ENCODE results near the gene HLA-C. TPM values are rescaled to one million over a fixed set of nuclear protein-coding genes. Genes with fewer than 3 reads are reported as not detected.

The HLA-C gene
- 3,003 TPM for polyA plus RNA-seq

DNA sequence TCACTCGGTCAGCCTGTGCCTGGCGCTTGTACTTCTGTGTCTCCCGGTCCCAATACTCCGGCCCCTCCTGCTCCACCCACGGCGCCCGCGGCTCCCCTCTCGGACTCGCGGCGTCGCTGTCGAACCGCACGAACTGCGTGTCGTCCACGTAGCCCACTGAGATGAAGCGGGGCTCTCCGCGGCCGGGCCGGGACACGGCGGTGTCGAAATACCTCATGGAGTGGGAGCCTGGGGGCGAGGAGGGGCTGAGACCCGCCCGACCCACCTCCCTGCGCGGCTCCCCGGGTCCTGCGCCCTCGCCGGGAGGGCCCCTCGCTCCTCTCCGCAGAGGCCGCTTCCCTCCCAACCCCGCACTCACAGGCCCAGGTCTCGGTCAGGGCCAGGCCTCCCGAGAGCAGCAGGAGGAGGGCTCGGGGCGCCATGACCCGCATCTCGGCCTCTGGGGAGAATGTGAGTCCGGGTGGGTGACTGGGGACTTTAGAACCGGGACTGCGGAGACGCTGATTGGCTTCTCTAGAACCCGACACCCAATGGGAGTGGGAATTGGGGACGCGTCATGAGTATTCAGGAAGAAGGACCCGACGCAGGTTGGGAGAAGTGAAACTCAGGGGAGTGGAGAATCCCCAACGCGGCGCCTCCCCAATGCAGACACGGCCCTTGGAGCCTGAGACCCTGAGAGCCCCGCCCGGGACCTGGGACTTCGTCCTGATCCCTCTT lies at the start of gene HLA-C:
Gene HLA-C, minus strand, starts transcription at position 452 of the 717 bp plus-strand sequence. Its CDS starts 21 bp downstream, at position 431.
- Mint-ChIP-seq H3K4me1 (peaks cover 13 to 46% (median 43%) of the 10 kb centered on the region in 3 donors), H3K9me3 (no peaks in the 10 kb centered on the region), H3K36me3 (peaks cover 9% of the 10 kb centered on the region), H3K27me3 (no peaks in the 10 kb centered on the region), H3K27ac (peak within 1 kb of the TSS; percentile 99 to 100 (median 100)), H3K4me3 (peak within 1 kb of the TSS; percentile 95 to 98 (median 96))

DNA sequence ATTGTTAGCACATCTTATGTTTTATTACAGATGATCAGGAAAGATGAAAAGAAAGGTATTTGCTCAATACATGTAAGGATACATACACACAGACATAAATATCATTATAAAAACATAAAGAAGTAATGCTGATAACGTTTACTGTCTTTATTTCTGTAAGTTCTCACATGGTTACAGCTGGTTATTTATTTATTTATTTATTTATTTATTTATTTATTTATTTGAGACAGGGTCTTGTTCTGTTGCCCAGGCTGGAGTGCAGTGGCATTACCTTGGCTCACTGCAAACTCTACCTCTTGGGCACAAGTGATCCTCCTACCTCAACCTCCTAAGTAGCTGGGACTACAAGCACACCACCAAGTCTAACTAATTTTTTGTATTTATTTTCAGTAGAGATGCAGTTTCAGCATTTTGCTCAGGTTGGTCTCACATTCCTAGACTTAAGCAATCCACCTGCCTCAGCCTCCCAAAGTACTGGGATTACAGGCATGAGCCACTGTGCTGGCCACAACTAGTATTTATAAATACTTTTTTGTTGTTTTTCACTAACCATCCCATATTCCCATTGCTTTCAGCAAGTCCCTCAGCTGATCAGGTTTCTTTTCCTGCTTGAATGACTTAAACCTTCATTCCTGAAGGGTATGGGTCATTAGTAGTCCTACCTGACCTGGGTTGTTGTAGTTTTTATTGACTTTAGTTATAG lies 49.3 kb upstream of the HLA-C start:
- H3K27ac Mint-ChIP-seq: no peak overlapping the region

GRCh38 chr6:31317036-31317435 lies 45.1 kb upstream of the HLA-C start:
- Mint-ChIP-seq H3K36me3 (no peaks in the 10 kb centered on the region), H3K9me3 (no peaks in the 10 kb centered on the region), H3K27ac (no peak overlapping the region), H3K27me3 (peaks cover 8% of the 10 kb centered on the region), H3K4me3 (no peak overlapping the region), H3K4me1 (no peaks in the 10 kb centered on the region)

More for the DNA sequence above, 49.3 kb upstream of the HLA-C start:
- Mint-ChIP-seq H3K36me3 (peaks cover 6% of the 10 kb centered on the region), H3K4me3 (no peak overlapping the region), H3K27me3 (peaks cover 13% of the 10 kb centered on the region), H3K4me1 (no peaks in the 10 kb centered on the region), H3K9me3 (peaks cover 0 to 8% (median 4%) of the 10 kb centered on the region in 3 donors)

GRCh38 chr6:31309641-31310040 lies 37.7 kb upstream of the HLA-C start:
- Mint-ChIP-seq H3K4me3 (peak overlapping the region in 2 of 4 donors; percentile 87 to 90), H3K27ac (peak overlapping the region in 1 of 3 donors; percentile 65), H3K27me3 (peaks cover 8% of the 10 kb centered on the region), H3K4me1 (peaks cover 1 to 6% (median 4%) of the 10 kb centered on the region in 3 donors), H3K36me3 (no peaks in the 10 kb centered on the region), H3K9me3 (no peaks in the 10 kb centered on the region)

- Mint-ChIP-seq H3K4me3 (peak overlapping the region; percentile 87 to 96 (median 92)), H3K9me3 (no peaks in the 10 kb centered on the region), H3K27me3 (peaks cover 8% of the 10 kb centered on the region)
These were observed 36.9 kb upstream of the HLA-C start for GRCh38 chr6:31308845-31309175.

GRCh38 chr6:31308050-31308844 lies 36.4 kb upstream of the HLA-C start:
- H3K36me3 Mint-ChIP-seq: no peaks in the 10 kb centered on the region
- H3K27me3 Mint-ChIP-seq: peaks cover 8% of the 10 kb centered on the region
- H3K27ac Mint-ChIP-seq: peak overlapping the region in 2 of 3 donors; percentile 22 to 67
- H3K9me3 Mint-ChIP-seq: no peaks in the 10 kb centered on the region
- peak overlapping the region; percentile 87 to 96 (median 92) for H3K4me3 Mint-ChIP-seq
- H3K4me1 Mint-ChIP-seq: peaks cover 1 to 6% (median 4%) of the 10 kb centered on the region in 3 donors

More at GRCh38 chr6:31308845-31309175, 36.9 kb upstream of the HLA-C start:
- no peaks in the 10 kb centered on the region for H3K36me3 Mint-ChIP-seq
- peak overlapping the region in 1 of 3 donors; percentile 22 for H3K27ac Mint-ChIP-seq
- H3K4me1 Mint-ChIP-seq: peaks cover 1 to 6% (median 4%) of the 10 kb centered on the region in 3 donors

GRCh38 chr6:31307669-31308049 lies 35.8 kb upstream of the HLA-C start:
- no peaks in the 10 kb centered on the region for H3K9me3 Mint-ChIP-seq
- H3K36me3 Mint-ChIP-seq: no peaks in the 10 kb centered on the region
- no peak overlapping the region for H3K27ac Mint-ChIP-seq
- peaks cover 1 to 6% (median 4%) of the 10 kb centered on the region in 3 donors for H3K4me1 Mint-ChIP-seq
- peaks cover 8% of the 10 kb centered on the region for H3K27me3 Mint-ChIP-seq
- peak overlapping the region in 3 of 4 donors; percentile 67 to 90 (median 87) for H3K4me3 Mint-ChIP-seq

DNA sequence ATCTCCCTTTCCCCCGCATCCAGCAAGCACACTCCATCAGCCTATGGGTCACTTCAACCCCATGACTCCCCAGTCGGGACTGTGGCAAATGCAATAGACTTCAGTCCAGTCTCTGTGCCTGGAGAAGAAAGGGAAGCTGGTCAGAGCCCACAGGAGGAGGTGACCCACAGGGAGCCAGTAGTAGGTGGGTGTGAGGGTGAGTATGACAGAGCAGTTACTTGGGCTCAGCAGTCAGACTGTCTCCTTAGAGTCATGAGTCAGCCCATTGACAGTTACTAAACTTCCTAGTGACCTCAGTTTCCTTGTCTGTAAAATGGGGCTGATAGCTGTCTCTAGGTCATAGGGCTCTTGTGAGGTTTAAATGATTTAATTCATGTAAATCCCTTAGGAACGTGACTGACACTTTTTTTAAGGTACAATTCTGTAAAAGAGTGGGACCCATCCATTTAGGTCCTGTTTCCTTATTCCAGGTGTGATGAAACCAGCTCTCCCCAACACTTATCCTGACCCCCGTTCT lies 33.9 kb upstream of the HLA-C start:
- Mint-ChIP-seq H3K9me3 (no peaks in the 10 kb centered on the region), H3K27ac (no peak overlapping the region), H3K4me3 (peak overlapping the region in 1 of 4 donors; percentile 15), H3K36me3 (no peaks in the 10 kb centered on the region), H3K27me3 (peaks cover 18% of the 10 kb centered on the region), H3K4me1 (peaks cover 1 to 6% (median 4%) of the 10 kb centered on the region in 3 donors)

GRCh38 chr6:31304683-31305082 lies 32.8 kb upstream of the HLA-C start:
- peaks cover 1 to 5% (median 4%) of the 10 kb centered on the region in 3 donors for H3K4me1 Mint-ChIP-seq
- peak overlapping the region in 1 of 4 donors; percentile 5 for H3K4me3 Mint-ChIP-seq
- no peak overlapping the region for H3K27ac Mint-ChIP-seq
- peaks cover 21% of the 10 kb centered on the region for H3K27me3 Mint-ChIP-seq
- no peaks in the 10 kb centered on the region for H3K36me3 Mint-ChIP-seq
- no peaks in the 10 kb centered on the region for H3K9me3 Mint-ChIP-seq

DNA sequence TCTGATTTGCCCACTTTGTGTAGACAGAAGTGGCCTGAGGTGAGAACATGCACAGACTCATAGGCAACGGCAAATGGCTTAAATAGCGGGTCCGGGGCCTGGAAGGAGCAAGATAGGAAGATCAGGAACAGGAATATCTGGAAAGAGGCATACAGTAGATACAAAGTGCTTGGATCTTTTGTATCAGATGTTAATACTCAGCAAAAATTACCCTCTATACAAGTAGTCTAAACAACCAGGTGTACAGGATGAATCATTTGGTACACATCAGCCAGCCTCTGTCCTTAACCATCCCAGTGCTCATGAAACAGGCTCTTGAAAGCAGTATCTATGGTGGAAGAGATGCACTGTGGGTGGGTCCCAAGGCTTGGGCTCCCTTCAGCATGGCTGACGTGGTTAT lies 28.9 kb upstream of the HLA-C start:
- no peaks in the 10 kb centered on the region for H3K36me3 Mint-ChIP-seq
- H3K4me3 Mint-ChIP-seq: no peak overlapping the region
- H3K27ac Mint-ChIP-seq: no peak overlapping the region
- no peaks in the 10 kb centered on the region for H3K4me1 Mint-ChIP-seq
- peaks cover 0 to 2% (median 0%) of the 10 kb centered on the region in 3 donors for H3K9me3 Mint-ChIP-seq
- H3K27me3 Mint-ChIP-seq: peaks cover 22% of the 10 kb centered on the region

GRCh38 chr6:31299947-31300346 lies 28.1 kb upstream of the HLA-C start:
- H3K9me3 Mint-ChIP-seq: peaks cover 0 to 2% (median 0%) of the 10 kb centered on the region in 3 donors
- no peak overlapping the region for H3K27ac Mint-ChIP-seq
- no peaks in the 10 kb centered on the region for H3K36me3 Mint-ChIP-seq
- peaks cover 20% of the 10 kb centered on the region for H3K27me3 Mint-ChIP-seq
- H3K4me1 Mint-ChIP-seq: no peaks in the 10 kb centered on the region
- H3K4me3 Mint-ChIP-seq: no peak overlapping the region

DNA sequence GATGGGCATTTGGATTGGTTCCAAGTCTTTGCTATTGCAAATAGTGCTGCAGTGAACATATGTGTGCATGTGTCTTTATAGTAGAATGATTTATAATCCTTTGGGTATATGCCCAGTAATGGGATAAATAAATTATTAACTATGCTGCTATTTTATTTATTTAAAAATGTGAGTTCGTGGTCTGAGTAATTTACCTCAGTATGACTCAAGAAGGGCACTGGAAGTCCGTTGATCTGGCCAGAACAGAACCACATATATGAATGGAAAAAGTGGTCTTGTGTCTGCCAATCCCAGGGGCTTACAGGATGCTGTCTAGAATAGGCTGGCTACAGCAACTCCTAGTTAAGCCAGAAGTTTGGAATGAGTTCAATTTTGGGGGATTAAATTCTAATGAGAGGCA lies 27.6 kb upstream of the HLA-C start:
- Mint-ChIP-seq H3K4me3 (no peak overlapping the region), H3K4me1 (no peaks in the 10 kb centered on the region), H3K36me3 (no peaks in the 10 kb centered on the region), H3K9me3 (peaks cover 0 to 2% (median 0%) of the 10 kb centered on the region in 3 donors), H3K27me3 (peaks cover 20% of the 10 kb centered on the region), H3K27ac (no peak overlapping the region)

GRCh38 chr6:31294056-31294455 lies 22.2 kb upstream of the HLA-C start:
- H3K27ac Mint-ChIP-seq: no peak overlapping the region
- peaks cover 0 to 2% (median 0%) of the 10 kb centered on the region in 3 donors for H3K9me3 Mint-ChIP-seq
- no peaks in the 10 kb centered on the region for H3K36me3 Mint-ChIP-seq
- H3K27me3 Mint-ChIP-seq: peaks cover 6% of the 10 kb centered on the region
- H3K4me3 Mint-ChIP-seq: no peak overlapping the region
- H3K4me1 Mint-ChIP-seq: no peaks in the 10 kb centered on the region

- H3K9me3 Mint-ChIP-seq: no peaks in the 10 kb centered on the region
- H3K27ac Mint-ChIP-seq: no peak overlapping the region
- H3K4me1 Mint-ChIP-seq: no peaks in the 10 kb centered on the region
- no peak overlapping the region for H3K4me3 Mint-ChIP-seq
- H3K27me3 Mint-ChIP-seq: peaks cover 4% of the 10 kb centered on the region
- no peaks in the 10 kb centered on the region for H3K36me3 Mint-ChIP-seq
These were observed 21.5 kb upstream of the HLA-C start for GRCh38 chr6:31293343-31293742.

DNA sequence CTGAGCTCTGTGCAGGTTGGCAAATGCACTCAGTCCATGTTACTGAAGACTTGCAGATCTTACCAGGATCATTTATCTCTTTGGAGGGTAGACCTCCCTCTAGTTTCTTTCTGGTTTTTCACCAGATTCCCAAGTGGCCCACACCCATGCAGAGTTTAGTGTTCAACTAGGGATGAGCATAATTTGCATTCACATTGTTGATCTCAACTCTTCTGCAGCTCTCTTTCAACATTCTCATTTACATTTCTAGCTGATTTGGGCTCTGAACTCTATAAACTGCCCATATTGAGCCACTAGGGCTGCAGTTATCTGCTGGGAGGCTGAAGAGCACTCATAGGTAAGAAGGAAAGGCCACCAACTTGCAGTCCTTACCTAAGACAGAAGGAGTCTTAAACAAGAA lies 17.9 kb upstream of the HLA-C start:
- no peaks in the 10 kb centered on the region for H3K9me3 Mint-ChIP-seq
- H3K27me3 Mint-ChIP-seq: no peaks in the 10 kb centered on the region
- peaks cover 2% of the 10 kb centered on the region for H3K36me3 Mint-ChIP-seq
- no peaks in the 10 kb centered on the region for H3K4me1 Mint-ChIP-seq
- no peak overlapping the region for H3K27ac Mint-ChIP-seq
- no peak overlapping the region for H3K4me3 Mint-ChIP-seq

Data from IgD-negative memory B cell (primary cell).